ENCODE results near the gene CARNS1. TPM values are rescaled to one million over a fixed set of nuclear protein-coding genes. Genes with fewer than 3 reads are reported as not detected.
"Not testable (repeated sequence)": the region's sequence is repeated elsewhere in the genome, so short reads cannot be mapped to it uniquely, and the experiment has no call there.

Gene CARNS1
- polyA plus RNA-seq, 3 donors: 1.9 to 5.2 (median 4.1) TPM

DNA sequence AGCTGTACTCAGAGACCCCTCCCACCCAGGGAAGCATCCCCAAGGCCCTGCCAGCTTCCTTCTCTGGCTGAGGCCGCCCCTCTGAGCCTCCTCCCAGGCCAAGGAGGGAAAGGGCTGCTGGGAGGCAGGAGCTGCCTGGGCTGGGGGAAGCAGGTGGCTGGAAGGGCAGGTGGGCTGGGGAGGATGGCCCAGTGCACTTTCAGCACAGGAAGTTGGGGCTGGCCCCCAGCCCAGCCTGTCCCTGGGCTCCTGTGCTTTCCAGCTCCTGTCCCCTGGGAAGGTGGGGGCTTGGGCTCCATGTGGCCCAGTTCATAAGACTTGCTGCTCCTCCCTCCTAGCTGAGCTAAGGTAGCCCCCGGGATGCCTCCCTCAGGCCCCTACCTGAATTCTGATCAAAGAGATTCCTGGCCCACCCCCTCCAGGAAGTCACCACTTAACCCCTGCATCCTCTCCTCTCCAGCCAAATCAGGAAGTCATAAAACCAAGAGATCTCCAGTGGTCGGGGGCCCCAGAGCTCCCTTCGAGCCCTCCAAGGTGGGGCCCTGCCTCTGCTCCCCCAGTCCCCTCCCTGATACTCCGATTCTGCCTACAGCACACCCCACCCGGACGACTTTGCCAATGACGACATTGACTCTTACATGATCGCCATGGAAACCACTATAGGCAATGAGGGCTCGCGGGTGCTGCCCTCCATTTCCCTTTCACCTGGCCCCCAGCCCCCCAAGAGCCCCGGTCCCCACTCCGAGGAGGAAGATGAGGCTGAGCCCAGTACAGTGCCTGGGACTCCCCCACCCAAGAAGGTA lies 18.7 kb upstream of the CARNS1 start:
- DNase-seq: no peak

DNA sequence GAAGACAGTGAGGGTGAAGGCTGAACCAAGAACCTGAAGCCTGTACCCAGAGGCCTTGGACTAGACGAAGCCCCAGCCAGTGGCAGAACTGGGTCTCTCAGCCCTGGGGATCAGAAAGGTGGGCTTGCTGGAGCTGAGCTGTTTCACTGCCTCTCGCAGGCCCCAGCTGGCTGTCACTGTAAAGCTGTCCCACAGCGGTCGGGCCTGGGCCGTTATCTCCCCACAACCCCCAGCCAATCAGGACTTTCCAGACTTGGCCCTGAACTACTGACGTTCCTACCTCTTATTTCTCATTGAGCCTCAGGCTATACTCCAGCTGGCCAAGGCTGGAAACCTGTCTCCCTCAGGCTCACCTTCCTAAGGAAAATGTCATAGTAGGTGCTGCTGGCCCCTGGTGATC lies 17.9 kb upstream of the CARNS1 start:
- no peak for DNase-seq

DNA sequence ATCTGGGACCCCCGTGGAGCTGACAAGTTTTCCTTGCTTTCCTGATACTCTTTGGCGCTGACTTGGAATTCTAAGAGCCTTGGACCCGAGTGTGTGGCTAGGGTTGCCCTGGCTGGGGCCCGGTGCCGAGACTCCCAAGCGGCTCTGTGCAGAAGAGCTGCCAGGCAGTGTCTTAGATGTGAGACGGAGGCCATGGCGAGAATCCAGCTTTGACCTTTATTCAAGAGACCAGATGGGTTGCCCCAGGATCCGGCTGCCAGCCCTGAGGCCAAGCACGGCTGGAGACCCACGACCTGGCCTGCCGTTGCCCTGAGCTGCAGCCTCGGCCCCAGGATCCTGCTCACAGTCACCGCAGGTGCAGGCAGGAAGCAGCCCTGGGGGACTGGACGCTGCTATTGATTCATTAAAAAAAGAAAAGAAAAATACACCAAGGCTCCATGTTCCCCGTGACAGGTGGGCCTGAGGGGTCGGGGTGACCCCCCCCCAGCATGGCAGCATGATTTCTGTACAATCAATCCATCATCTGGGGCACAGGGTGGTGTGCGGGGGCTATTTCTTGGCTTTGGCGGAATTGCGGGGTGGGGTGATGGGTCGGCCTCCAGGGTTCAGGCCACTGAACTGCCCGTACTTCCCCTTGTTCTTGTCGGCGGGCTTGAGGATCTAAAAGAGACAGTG lies 17.4 kb upstream of the CARNS1 start:
- no peak for DNase-seq

DNA sequence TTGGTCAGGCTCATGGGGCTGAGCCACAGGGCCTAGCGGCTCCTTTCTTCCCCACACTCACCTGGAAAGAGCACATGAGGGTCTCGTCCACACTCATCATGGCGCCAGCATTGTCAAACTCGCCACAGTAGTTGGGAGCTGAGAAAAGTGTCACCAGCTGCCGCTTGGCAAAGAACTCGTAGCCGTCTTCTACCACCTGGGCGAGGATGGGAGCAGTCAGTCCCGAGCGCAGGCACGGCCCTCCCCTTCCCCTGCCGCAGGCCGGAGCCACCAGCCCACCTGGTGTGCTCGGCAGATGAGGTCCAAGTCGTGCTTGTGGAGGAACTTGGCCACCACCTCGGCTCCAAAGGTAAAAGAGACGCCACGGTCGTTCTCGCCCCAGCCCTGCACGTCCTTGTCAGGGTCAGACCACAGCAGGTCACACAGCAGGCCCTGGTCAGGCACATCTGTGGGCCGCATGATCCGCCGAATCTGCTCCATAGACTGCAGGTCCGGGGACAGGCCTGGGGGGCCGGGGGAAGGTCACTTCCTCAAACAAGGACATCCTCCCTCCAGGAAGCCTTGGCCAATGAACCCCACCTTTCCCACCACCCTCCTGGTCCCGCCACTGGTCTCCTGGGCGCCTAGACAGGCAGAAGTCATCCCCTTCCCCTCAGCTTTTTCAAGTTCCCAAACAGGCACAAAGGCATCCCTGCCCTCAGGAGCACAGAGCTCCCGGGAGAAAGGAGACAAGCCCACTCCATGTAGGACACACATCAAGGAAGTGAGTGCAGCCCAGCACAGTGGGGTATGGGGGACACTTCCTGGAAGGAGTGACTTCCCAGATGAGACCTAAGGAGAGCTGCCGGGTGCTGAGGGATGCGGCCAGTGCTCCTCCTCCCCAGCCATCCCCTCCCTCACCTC lies 16.6 kb upstream of the CARNS1 start:
- DNase-seq: no peak

DNA sequence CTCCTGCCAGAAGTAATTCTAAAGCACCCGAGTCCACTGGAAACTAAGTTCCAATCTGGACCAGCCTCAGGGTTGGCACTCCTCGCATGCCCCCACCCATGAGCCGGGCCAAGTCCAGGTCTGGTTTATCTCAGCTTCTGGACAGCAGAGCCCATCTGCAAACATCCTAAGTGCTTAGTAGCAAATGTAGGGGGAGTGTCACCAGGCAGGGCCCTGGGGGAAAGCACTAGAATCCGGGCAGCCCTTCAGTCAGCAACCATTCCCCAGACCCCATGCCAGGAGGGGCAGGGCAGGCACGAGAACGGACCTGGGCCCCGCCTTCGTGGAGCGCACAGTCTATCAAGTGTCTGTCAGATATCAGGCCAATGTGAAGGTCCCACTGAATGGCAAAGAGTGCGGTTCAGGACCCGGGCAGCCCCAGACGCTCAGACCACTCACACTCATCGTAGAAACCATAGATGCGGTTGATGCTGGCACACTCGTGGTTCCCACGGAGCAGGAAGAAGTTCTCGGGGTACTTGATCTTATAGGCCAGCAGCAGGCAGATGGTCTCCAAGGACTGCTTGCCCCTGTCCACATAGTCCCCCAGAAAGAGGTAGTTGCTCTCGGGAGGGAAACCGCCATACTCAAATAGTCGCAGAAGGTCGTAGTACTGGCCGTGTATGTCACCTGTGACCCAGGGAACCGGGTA lies 15.1 kb upstream of the CARNS1 start:
- no peak for DNase-seq

DNA sequence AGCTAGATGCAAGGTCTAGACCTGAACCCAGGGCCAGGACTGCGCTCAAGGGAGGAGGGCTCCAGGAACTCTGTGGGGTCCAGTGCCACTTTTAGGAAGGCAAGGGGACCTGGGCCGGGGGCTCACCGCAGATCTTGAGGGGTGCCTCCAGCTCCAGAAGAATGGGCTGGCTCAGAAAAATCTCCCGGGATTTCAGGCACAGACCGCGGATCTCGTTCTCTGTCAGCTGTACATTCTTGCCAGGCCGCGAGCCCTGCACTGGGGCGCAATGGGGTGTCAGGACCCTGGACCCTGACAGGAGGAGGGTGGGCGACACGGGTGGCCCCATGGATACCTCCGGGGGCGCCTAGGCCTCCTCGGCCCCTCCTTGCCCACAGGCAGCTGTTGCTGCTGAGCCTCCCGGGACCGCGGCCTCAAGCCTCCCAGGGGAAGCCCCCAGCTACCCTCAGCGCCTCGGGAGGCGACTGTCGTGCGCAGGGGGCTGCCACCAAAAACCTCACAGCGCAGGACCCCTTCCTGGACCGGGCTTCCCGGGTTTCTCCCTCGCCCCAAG lies 14.5 kb upstream of the CARNS1 start:
- no peak for DNase-seq

DNA sequence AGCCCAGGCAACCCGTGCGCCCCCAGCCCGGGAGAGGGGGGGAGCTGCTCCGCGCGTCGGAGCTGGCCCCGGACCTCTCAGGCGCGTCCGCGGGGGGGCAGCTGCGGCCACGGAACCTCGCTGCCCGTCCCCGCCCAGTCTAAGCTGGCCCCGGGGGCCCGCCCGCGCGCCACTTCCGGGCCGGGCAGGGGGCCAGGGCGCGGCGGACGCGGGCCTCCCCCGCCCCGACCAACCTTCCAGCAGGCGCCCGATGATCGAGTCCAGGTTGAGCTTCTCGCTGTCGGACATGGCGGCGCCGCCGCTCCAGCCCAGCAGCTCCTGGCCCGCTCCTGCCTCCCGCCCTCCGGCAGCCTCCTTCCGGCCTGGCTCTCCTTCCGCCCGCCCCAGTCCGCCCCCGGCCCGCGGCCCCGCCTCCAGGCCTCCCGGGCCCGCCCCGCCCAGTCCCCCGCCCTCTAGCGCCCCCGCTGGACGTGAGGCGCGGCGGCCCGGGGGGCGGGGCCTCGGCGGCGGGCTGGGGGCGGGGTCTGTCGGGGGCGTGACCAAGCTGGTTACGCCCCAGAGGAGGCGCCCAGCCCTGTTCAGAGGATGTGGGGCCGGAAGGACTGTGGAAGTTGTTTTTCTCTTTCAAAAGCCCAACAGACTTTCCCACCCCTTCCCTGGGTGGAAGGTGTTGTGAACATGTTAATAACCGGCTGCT lies 13.8 kb upstream of the CARNS1 start, which contains the start of gene PPP1CA:
PPP1CA (minus strand) TSS at position 364 of the 697 bp plus-strand sequence; CDS start at position 288, 76 bp downstream.
- peak; percentile 89 for DNase-seq

DNA sequence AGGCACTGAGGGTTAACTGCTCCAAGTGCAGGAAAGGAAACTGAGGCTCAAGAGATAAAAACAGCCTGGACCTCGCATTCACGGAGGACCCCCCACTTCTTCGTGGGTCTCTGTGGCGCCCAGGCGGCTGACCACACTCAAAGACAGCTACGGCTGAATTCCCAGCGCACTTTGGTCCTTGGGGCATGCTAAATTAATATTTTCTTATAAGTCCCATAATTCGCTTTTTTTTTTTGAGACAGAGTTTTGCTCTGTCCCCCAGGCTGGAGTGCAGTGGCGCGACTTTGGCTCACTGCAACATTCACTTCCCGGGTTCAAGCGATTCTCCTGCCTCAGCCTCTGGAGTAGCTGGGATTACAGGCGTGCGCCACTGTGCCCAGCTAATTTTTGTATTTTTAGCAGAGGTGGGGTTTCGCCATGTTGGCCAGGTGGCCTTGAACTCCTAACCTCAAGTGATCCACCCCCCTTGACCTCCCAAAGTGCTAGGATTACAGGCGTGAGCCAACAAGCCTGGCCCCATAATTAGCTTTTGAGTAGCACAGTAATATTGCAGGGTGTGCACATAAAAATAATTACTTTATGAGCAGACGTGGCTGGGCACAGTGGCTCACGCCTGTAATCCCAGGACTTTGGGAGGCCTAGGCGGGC lies 13.2 kb upstream of the CARNS1 start:
- not testable (repeated sequence) for DNase-seq

DNA sequence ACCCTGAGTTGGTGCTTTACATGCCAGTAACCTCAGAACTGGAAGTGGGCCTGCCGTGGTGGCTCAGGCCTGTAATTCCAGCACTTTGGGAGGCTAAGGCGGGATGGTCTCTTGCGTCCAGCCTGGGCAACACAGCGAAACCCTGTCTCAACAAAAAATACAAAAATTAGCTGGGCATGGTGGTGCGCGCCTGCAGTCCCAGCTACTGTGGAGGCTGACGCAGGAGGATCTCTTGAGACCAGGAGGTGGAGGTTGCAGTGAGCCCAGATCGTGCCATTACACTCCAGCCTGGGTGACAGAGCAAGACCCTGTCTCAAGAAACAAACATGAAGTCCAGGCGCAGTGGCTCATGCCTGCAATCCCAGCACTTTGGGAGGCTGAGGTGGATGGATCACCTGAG lies 12.4 kb upstream of the CARNS1 start:
- DNase-seq: not testable (repeated sequence)

DNA sequence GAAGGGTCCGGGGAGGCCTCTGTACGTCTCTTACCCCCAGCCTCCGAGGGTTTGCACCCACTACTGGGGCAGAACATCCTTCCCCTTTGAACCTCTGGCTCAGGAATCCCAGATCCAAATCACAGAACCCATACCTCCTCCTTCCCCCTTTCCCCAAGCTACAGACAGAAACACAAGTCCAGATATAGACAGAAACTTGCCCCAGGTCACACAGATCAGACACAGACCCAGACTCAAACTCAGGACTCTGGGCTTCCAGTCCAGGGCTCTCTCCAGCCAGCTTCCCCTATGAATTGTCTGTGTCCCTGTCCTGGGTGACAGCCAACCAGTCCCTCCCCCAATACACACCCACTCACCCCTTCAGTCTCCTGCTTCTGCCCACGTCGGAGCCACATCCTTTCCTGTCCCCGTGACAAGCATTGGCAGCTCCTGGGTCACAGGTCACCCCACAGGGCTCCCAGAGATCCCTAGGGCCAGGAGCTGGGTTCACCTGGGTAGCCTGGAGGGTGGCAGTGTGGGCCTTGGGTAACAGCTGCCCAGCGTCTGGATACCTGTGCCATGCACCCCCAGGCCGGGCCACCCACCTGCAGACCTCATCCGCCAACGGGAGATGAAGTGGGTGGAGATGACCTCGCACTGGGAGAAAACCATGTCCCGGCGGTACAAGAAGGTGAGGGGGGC lies 10.8 kb upstream of the CARNS1 start:
- DNase-seq: no peak

DNA sequence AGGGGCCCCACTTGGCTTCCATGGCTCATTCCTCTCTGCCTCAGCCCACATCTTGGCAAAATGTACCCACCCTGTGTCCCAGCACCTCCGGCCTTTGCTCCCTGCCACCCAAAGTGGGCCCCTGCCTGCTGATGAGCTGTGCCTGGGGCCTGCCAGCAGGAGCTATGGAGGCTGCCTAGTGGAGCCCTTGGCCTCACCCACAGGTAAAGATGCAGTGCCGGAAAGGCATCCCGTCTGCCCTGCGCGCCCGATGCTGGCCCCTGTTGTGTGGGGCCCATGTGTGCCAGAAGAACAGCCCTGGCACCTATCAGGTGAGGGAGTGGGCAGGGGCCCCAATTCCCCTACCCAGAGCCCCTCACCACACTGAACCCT lies 10.3 kb upstream of the CARNS1 start:
- DNase-seq: no peak

DNA sequence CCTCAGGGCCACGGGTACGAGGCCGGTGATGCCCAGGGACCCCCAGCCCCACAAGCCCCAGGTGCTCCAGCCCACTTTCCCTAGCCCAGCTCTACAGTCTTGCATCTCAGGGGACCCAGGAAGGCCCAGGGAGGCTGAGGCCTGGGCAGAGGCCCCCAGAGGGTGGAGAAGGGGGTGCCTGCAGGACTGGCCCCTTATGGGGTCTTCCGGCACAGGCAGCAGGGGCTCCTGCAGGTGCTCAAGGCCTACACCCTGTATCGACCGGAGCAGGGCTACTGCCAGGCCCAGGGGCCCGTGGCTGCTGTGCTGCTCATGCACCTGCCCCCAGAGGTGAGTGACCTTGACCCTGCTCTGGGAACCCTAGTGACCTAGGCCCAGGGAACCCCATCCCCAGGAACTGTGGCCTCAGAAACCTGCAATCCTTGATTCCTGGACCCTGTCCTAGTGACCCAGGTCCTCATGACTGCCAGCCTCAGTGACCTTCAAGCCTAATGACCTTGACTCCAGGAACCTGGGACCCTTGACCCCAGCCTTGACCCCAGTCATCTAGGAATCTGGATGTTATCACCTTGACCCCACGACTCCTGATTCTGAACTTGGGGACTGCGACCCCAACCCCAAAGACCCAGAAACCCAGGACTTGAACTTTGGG lies 9.7 kb upstream of the CARNS1 start:
- no peak for DNase-seq

DNA sequence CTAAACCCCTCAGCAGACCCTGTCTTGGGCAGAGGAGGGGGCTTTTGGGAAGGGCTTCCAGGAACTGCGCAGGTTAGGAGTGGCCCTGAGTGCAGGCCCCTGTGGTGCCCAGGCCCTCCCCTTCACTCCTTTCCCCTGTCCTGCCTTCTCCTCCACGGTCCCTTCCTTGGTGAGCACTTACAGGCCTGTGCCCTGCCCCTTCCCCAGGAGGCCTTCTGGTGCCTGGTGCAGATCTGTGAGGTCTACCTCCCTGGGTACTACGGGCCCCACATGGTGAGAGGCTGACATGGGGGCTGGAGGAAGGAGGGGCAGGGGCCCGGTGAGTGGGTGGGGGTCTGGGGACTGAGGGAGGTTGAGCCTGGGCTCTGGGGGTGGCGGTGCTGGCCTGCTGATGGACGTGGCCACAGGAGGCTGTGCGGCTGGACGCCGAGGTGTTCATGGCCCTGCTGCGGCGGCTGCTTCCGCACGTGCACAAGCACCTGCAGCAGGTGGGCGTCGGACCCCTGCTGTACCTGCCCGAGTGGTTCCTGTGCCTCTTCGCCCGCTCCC lies 9.0 kb upstream of the CARNS1 start:
- DNase-seq: no peak

DNA sequence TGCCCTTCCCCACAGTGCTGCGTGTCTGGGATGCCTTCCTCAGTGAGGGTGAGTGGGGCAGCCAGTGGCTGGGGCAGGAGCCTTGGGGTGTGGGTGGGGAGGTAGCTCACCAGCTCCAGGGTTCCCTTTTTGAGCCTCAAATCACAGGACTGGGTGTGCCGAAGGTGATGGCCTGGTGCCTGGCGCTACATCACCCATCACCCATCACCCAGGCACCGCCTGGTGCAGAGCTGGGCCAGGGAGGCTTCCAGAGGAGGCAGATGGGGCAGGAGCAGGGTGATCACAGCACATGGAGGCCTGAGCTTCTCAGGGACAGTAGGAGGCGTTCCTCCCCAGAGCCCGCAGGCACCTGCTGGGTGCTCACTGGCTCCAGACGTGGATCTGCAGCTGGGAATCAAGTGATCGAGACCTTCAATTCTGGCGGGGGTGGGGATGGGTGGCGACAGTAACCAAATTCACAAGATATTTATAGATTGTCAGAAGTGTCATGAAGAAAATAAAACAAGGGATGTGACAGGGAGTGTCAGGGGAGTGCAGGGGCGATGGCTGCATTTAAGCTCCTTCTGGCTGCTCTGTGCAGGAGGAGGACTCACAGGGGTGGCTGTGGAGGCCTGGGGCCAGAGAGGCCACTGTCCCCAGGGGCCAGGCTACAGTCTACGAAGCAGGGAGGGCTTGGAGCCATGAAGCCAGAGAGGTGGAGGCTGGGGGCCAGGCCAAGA lies 8.3 kb upstream of the CARNS1 start:
- DNase-seq: no peak

DNA sequence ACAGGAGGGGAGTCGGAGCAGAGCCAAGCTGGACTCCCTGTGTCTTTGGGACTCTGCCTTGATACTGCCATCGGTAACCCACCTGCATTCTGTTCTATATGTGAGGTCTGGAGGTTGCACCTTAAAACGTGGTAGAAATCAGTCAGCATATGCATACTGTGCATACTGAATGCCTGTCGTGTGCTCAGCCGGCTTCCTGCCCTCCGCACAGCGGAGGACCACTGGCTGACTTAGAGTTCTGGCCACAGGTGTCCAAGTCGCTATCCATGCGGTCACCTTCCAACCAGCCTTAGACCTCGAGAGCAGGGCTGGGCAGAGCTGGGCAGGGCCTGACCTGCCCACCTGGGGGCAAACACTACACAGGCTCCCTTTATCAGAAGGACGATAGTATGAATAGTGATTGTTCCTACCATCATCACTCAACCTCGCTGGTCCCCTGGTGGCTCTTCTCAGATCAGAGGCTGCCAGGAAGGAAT lies 7.8 kb upstream of the CARNS1 start:
- no peak for DNase-seq

DNA sequence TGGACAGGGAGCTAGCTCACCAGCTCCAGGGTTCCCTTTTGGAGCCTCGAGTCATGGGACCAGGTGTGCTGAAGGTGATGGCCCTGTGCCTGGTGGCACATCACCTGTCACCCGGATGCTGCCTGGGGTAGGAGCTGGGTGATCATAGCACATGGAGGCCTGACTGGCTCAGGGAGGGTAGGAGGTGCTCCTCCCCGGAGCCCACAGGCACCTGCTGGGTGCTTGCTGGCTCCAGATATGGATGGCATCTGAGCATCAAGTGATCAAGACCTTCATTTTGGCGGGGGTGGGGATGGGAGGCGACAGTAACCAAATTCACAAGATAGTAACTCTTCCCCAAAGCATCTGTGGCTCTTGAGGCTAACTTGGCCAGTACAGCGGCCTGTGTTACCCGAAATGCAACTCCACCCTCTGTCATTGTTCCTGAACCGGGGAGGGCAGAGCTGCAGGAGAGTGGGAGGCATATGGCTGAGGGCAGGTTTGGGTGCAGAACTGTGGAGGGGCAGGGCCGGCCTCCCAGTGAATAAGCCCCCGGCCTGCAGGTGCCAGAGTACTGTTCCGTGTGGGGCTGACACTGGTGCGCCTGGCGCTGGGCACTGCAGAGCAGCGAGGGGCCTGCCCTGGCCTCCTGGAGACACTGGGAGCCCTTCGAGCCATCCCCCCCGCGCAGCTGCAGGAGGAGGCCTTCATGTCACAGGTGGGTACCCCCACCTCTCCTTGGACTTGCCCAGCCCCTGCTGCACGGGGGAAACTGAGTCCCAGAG lies 6.9 kb upstream of the CARNS1 start:
- no peak for DNase-seq

DNA sequence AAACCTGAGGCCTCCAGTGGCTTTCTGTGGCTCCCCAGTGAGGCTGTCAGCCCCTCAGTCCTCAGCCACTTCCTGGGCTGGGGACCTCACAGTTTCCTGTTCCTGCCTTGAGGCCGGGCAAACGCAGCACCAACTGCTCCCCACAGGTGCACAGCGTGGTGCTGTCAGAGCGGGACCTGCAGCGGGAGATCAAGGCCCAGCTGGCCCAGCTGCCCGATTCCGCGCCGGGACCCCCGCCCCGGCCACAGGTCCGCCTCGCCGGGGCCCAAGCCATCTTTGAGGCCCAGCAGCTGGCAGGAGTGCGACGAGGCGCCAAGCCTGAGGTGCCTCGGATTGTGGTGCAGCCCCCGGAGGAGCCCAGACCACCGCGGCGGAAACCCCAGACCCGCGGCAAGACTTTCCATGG lies 6.2 kb upstream of the CARNS1 start:
- DNase-seq: no peak

Data from renal pelvis (tissue), 4 donors.